K562 (cell line): ENCODE measurements around the gene CNKSR1. TPM values are rescaled to one million over a fixed set of nuclear protein-coding genes. Genes with fewer than 3 reads are reported as not detected.
A peak's percentile ranks its signal among the peaks of the same experiment; 100 is the strongest.

Source experiments
- ATAC-seq: fragments of 200-7000 bp; cut with Tn5 transposase; 3 replicates; pipeline ENCODE4 v1.9.1; 2020; ENCODE audit warnings: moderate library complexity
- BruUV-seq: library from RNA; stranded (reverse); fragments of 400-500 nt; replicated peaks from 2 replicates; lab custom pipeline; 2021; lab: Mats Ljungman, UMichigan
- CTCF ChIA-PET: fragments of 300-600 bp; formaldehyde crosslinking; extraction: SDS; loops from one replicate; lab custom pipeline; 2021; ENCODE audit warnings: low intra/inter-chr PET ratio; lab: Yijun Ruan, JAX
- POLR2A ChIA-PET: fragments of 300-600, 350-650 bp; sonication (Branson Sonifier 250); formaldehyde crosslinking; extraction: SDS; loops from one replicate; lab custom pipeline; 2021; ENCODE audit warnings: antibody characterized with exemption, inconsistent platforms; lab: Yijun Ruan, JAX
- DNase-seq, 4 experiments: peaks; one replicate each; pipeline versions ENCODE4 v3.0.0 to v3.0.0-alpha.2; 2011 to 2018; ENCODE audit warnings: low spot score in 3 of 4, mixed read lengths in 3 of 4; ENCODE audit errors: extremely low read depth in 1 of 4
- FAIRE-seq: peaks from 2 replicates; lab custom pipeline; 2011; peaks lifted over from hg19 to GRCh38; lab: Jason Lieb, UNC
- H2AFZ ChIP-seq: 2 replicates; pipeline ENCODE4 v1.6.0; 2011; ENCODE audit warnings: low read depth, low read length, control low read depth, inconsistent platforms
- H3K27ac ChIP-seq: fragments of 200-600 bp; 3 replicates; pipeline ENCODE4 v1.8.0; 2011; ENCODE audit warnings: low read depth, mild to moderate bottlenecking, control low read depth, inconsistent platforms, low read length, moderate library complexity, mixed read lengths; ENCODE audit errors: extremely low read depth
- H3K27me3 ChIP-seq, 2 experiments: fragments of 300-600 bp in 1 of 2; 2 replicates in 1 of 2; 3 replicates in 1 of 2; pipeline versions ENCODE4 v1.6.0 to v1.8.0; 2011; ENCODE audit warnings: inconsistent platforms in 2 of 2, low read length in 2 of 2, mild to moderate bottlenecking in 1 of 2, mixed read lengths in 1 of 2, moderate library complexity in 1 of 2; ENCODE audit not compliant: control insufficient read depth in 2 of 2, insufficient read depth in 2 of 2
- H3K36me3 ChIP-seq: fragments of 300-600 bp; 3 replicates; pipeline ENCODE4 v1.8.0; 2011; ENCODE audit warnings: mild to moderate bottlenecking, low read length, inconsistent platforms; ENCODE audit not compliant: control insufficient read depth, insufficient read depth
- H3K4me1 ChIP-seq, 2 experiments: fragments of 200-600 bp in 1 of 2; replicated peaks in 1 of 2; 2 replicates in 1 of 2; 3 replicates in 1 of 2; pipeline versions ENCODE4 v1.5.1 to v1.8.0; 2011; ENCODE audit warnings: inconsistent platforms in 2 of 2, low read length in 2 of 2, mild to moderate bottlenecking in 1 of 2, mixed read lengths in 1 of 2, moderate library complexity in 1 of 2; ENCODE audit not compliant: control insufficient read depth in 2 of 2, insufficient read depth in 2 of 2
- H3K4me2 ChIP-seq: 2 replicates; pipeline ENCODE4 v1.6.1; 2011; ENCODE audit warnings: low read length, control low read depth, inconsistent platforms, mixed read lengths; ENCODE audit not compliant: insufficient read depth
- H3K4me3 ChIP-seq: fragments of 200-600 bp; sonication (generic), shearing (Covaris generic); 2 replicates; pipeline ENCODE4 v1.5.1; 2016; ENCODE audit warnings: control low read depth, inconsistent platforms
- H3K79me2 ChIP-seq: fragments of 200-600 bp; 3 replicates; pipeline ENCODE4 v1.8.0; 2011; ENCODE audit warnings: low read length, inconsistent platforms; ENCODE audit not compliant: control insufficient read depth, insufficient read depth
- H3K9ac ChIP-seq, 2 experiments: 2 replicates each; pipeline versions ENCODE4 v1.6.0 to v1.6.1; 2011; ENCODE audit warnings: low read depth in 2 of 2, low read length in 2 of 2, control low read depth in 1 of 2, inconsistent platforms in 1 of 2, mild to moderate bottlenecking in 1 of 2, mixed read lengths in 1 of 2; ENCODE audit not compliant: insufficient read depth in 1 of 2
- H3K9me1 ChIP-seq: one replicate; pipeline ENCODE4 v1.6.0; 2011; ENCODE audit warnings: inconsistent platforms, mild to moderate bottlenecking, low read length, moderate library complexity; ENCODE audit not compliant: control insufficient read depth, insufficient read depth
- H3K9me3 ChIP-seq: replicated peaks from 2 replicates; pipeline ENCODE4 v1.5.1; 2011; ENCODE audit warnings: low read depth, low read length, inconsistent platforms; ENCODE audit not compliant: control insufficient read depth, insufficient read depth
- H4K20me1 ChIP-seq: replicated peaks from 2 replicates; pipeline ENCODE4 v1.6.1; 2011; ENCODE audit warnings: low read length, inconsistent platforms, mixed read lengths; ENCODE audit not compliant: control insufficient read depth, insufficient read depth
- C11orf30 ChIP-seq: fragments of 450-650 bp; IDR thresholded peaks from 2 replicates; pipeline ENCODE4 v1.6.1; 2016; ENCODE audit warnings: low read depth, mild to moderate bottlenecking
- CREB1 ChIP-seq, 2 experiments: sonication (generic) in 1 of 2; formaldehyde crosslinking in 1 of 2; IDR thresholded peaks; 2 replicates each; pipeline versions ENCODE4 v1.6.1 to v1.8.0; 2012 to 2022; ENCODE audit warnings: inconsistent platforms in 1 of 2, mild to moderate bottlenecking in 1 of 2, missing genetic modification reagents in 1 of 2, moderate library complexity in 1 of 2
- DACH1 ChIP-seq: fragments of 450-650 bp; IDR thresholded peaks from 2 replicates; pipeline ENCODE4 v1.6.1; 2018; ENCODE audit not compliant: partially characterized antibody
- ELF1 ChIP-seq: fragments of 200-800 bp; sonication (Bioruptor generic); IDR thresholded peaks from 2 replicates; pipeline ENCODE4 v1.6.1; 2016; ENCODE audit warnings: missing genetic modification characterization, missing compliant biosample characterization
- FOXA3 ChIP-seq, 2 experiments: fragments of 450-650 bp in 1 of 2; sonication (generic) in 1 of 2; formaldehyde crosslinking; IDR thresholded peaks in 1 of 2; conservative IDR thresholded peaks in 1 of 2; 2 replicates each; pipeline versions ENCODE4 v1.4.0 to v1.8.0; 2020 to 2022; ENCODE audit warnings: mild to moderate bottlenecking in 2 of 2, missing genetic modification reagents in 1 of 2
- KDM1A ChIP-seq, 2 experiments: fragments of 450-650 bp; IDR thresholded peaks; 2 replicates each; pipeline ENCODE4 v1.6.1; 2016; ENCODE audit warnings: mild to moderate bottlenecking in 2 of 2
- RCOR1 ChIP-seq, 2 experiments: IDR thresholded peaks; 2 replicates each; pipeline ENCODE4 v1.6.1; 2012; ENCODE audit warnings: low read depth in 2 of 2, low read length in 2 of 2, borderline replicate concordance in 1 of 2, improper control_type of control experiment in 1 of 2
- SOX6 ChIP-seq: fragments of 450-650 bp; IDR thresholded peaks from 2 replicates; pipeline ENCODE4 v1.6.1; 2014; ENCODE audit warnings: mild to moderate bottlenecking
- TFAP4 ChIP-seq: sonication (generic); formaldehyde crosslinking; IDR thresholded peaks from 2 replicates; pipeline ENCODE4 v1.8.0; 2022; ENCODE audit warnings: missing genetic modification reagents, mild to moderate bottlenecking, moderate library complexity, borderline replicate concordance
- ZNF316 ChIP-seq: fragments of 450-650 bp; IDR thresholded peaks from 2 replicates; pipeline ENCODE4 v1.6.1; 2016
- ZNF507 ChIP-seq: conservative IDR thresholded peaks from 2 replicates; pipeline ENCODE4 v1.6.1; 2017; ENCODE audit warnings: missing genetic modification characterization, missing compliant biosample characterization
- WGBS: fragments of 100-300 bp; shearing (Covaris generic); methylation state at CpG from one replicate; pipeline ENCODE4 v1.1.6; 2016; ENCODE audit warnings: low coverage, mixed read lengths; ENCODE audit not compliant: insufficient coverage; ENCODE audit errors: missing lambda C conversion rate; 5-methylcytosine and 5-hydroxymethylcytosine counted together
- in situ Hi-C: fragments of 300-500 bp; cut with MboI; formaldehyde crosslinking; loops from 4 replicates; pipeline ENCODE4 v1.15.0; 2018; ENCODE audit warnings: inconsistent platforms, mixed read lengths
- intact Hi-C: fragments of 100-400 bp; cut with micrococcal nuclease; formaldehyde crosslinking; loops from 2 replicates; pipeline ENCODE4 v1.14.2; 2022
- polyA plus RNA-seq, 8 experiments: library from polyadenylated mRNA; depleted of rRNA in 4 of 8; stranded (reverse) in 5 of 8; unstranded in 3 of 8; fragments of >200 nt; fragmentation: Nextera tagmentation in 2 of 8; fragmentation: Illumina TruSeq in 1 of 8; extraction: Ambion mirVana in 2 of 8; extraction: Trizol in 1 of 8; gene quantifications; 2 replicates each; pipeline versions ENCODE4 v1.2.1 to v1.2.3, GENCODE V29; 2011 to 2014; ENCODE audit warnings: inconsistent platforms in 1 of 8, missing spikeins in 1 of 8
- total RNA-seq, 7 experiments: library from RNA; depleted of rRNA in 6 of 7; stranded (reverse); fragments of >200 nt in 6 of 7; fragmentation: Illumina TruSeq in 2 of 7; extraction: Trizol in 2 of 7; gene quantifications; 2 replicates each; pipeline versions ENCODE4 v1.2.1 to v1.2.3, GENCODE V29; 2011 to 2021; ENCODE audit warnings: low replicate concordance in 1 of 7

Gene CNKSR1
- total and polyA plus RNA-seq, 9 of the 15 experiments (the other 6 are each of a cell fraction or from before 2014, with no cell fraction given): 0.03 to 2.8 (median 1.1) TPM

GRCh38 chr1:26164861-26165842 lies 12.1 kb upstream of the CNKSR1 start:
- peak overlapping the region; percentile 71 for H2AFZ ChIP-seq
- intact Hi-C loops: no loop called here

More at GRCh38 chr1:26164861-26165842, 12.1 kb upstream of the CNKSR1 start:
- Histone ChIP-seq H3K4me3 (no peak overlapping the region), H3K9me1 (no peaks in the 10 kb centered on the region), H3K79me2 (peaks cover 5% of the 10 kb centered on the region), H3K4me2 (no peak overlapping the region), H3K36me3 (no peaks in the 10 kb centered on the region; the same call in 2 of the 3 replicates), H3K27ac (no peak overlapping the region), H3K27me3 (no peaks in the 10 kb centered on the region), H3K9me3 (no peaks in the 10 kb centered on the region), H3K4me1 (peaks cover 32 to 51% of the 10 kb centered on the region in 2 experiments), H4K20me1 (no peaks in the 10 kb centered on the region), H3K9ac (peak overlapping the region in 1 of 2 experiments; percentile 90; a peak in 1 of 4 replicates)
- in situ Hi-C loops: no loop called here
- ChIA-PET POLR2A (interaction anchor here (0.6 to 1.1 kb wide), 6 partner anchors 9 to 124 kb away, joined by 3 to 7 read pairs (median 3); partner anchors contain the start of gene SLC30A2), CTCF (interaction anchor here (0.8 to 2.5 kb wide), 6 partner anchors 60 to 270 kb away, joined by 3 to 20 read pairs (median 8); partner anchors contain the start of gene CEP85)
- WGBS: 54% methylated on average over 17 of the region's 19 CpGs
- FAIRE-seq (no peak), ATAC-seq (no peak), DNase-seq (no peak)
- BruUV-seq: no TSS peak
- TF ChIP-seq DACH1 (peak; percentile 73), CREB1 (IDR thresholded peaks at IDR 0.05) (no peak), CREB1 (CRISPR knock-in tag; IDR thresholded peaks at IDR 0.05) (no peak), FOXA3 (CRISPR knock-in tag; conservative IDR thresholded peaks at IDR 0.05 in 1 of 2, IDR thresholded peaks at IDR 0.05 in 1 of 2) (peak in 1 of 2 experiments; percentile 10; a peak in 1 of 4 replicates), ZNF507 (no peak), KDM1A (IDR thresholded peaks at IDR 0.05) (peak; percentile 25 to 44; a peak in 3 of 4 replicates), C11orf30 (0 out of 2 replicates have a peak, but pooled peaks have one; percentile 28), TFAP4 (CRISPR knock-in tag) (peak; percentile 51), SOX6 (peak; percentile 30; the same call in 1 of the 2 replicates), ELF1 (no peak), RCOR1 (IDR thresholded peaks at IDR 0.05; ENCODE audit: borderline replicate concordance in 1 of 2, low read depth in 2 of 2, low read length in 2 of 2) (peak in 1 of 2 experiments; percentile 68; a peak in 1 of 4 replicates), ZNF316 (0 out of 2 replicates have a peak, but pooled peaks have one; percentile 10)
